HFF-Myc (cell line): ENCODE measurements around the gene PRR19.

Experiments used
- DNase-seq: peaks from one replicate; pipeline ENCODE4 v3.0.0-alpha.2; 2011; ENCODE audit warnings: low read depth; ENCODE audit errors: extremely low read depth
- H3K4me3 ChIP-seq: replicated peaks from 2 replicates; pipeline ENCODE4 v1.5.1; 2011; ENCODE audit warnings: low read depth, mild to moderate bottlenecking, control low read depth, low read length
- TF ChIP-seq, protein P1 (sequence below): IDR thresholded peaks from 2 replicates; pipeline ENCODE4 v1.5.1; 2012; ENCODE audit warnings: mild to moderate bottlenecking, low read depth, low read length, control low read depth; ENCODE audit errors: missing control alignments

Gene PRR19

DNA sequence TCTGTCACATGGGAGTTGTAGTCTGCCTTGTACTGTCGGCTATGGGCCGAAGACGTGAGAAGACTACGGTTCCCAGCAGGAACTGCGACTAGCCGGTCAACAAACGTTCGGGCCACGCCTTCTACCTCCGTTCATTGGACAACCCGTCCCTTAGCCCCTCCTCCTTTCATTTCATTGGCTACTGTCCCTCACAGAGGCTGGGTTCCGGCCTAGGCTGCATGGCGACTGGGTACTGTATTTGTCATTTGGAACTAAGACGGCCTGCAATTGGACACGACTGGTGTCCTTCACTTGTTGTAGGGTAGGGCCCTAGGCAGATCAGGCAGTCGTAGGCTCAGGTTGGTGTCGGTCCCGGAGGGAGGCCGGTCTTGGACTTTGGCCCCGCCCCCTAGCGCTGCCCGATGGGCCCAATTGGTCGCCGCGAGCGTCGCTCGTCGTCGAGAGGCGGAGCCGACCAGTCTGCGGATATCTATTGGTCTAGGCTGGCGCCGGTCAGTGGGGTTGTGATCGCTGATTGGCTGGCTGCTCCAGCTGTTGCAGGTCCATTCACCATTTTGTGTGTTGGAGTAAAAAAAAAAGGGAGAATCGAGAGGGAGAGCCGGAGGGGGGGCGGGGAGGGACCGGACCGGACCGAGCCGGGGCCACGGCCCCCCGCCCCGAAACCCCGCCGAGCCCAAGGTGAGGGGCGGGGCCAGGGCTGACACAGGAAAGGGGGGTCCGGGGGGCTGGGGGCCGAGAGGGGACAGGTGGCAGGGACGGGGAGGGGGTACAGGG lies 33.0 kb upstream of the PRR19 start, which contains the start of gene CIC:
Gene CIC (plus strand): TSS at position 549 of the 774 bp plus-strand sequence. CDS start 2,532 bp downstream, outside the sequence.
- DNase-seq: peak; percentile 100
- TF ChIP-seq, protein P1, sequence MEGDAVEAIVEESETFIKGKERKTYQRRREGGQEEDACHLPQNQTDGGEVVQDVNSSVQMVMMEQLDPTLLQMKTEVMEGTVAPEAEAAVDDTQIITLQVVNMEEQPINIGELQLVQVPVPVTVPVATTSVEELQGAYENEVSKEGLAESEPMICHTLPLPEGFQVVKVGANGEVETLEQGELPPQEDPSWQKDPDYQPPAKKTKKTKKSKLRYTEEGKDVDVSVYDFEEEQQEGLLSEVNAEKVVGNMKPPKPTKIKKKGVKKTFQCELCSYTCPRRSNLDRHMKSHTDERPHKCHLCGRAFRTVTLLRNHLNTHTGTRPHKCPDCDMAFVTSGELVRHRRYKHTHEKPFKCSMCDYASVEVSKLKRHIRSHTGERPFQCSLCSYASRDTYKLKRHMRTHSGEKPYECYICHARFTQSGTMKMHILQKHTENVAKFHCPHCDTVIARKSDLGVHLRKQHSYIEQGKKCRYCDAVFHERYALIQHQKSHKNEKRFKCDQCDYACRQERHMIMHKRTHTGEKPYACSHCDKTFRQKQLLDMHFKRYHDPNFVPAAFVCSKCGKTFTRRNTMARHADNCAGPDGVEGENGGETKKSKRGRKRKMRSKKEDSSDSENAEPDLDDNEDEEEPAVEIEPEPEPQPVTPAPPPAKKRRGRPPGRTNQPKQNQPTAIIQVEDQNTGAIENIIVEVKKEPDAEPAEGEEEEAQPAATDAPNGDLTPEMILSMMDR: no peak
- H3K4me3 ChIP-seq: peak within 1 kb of the TSS; percentile 69

DNA sequence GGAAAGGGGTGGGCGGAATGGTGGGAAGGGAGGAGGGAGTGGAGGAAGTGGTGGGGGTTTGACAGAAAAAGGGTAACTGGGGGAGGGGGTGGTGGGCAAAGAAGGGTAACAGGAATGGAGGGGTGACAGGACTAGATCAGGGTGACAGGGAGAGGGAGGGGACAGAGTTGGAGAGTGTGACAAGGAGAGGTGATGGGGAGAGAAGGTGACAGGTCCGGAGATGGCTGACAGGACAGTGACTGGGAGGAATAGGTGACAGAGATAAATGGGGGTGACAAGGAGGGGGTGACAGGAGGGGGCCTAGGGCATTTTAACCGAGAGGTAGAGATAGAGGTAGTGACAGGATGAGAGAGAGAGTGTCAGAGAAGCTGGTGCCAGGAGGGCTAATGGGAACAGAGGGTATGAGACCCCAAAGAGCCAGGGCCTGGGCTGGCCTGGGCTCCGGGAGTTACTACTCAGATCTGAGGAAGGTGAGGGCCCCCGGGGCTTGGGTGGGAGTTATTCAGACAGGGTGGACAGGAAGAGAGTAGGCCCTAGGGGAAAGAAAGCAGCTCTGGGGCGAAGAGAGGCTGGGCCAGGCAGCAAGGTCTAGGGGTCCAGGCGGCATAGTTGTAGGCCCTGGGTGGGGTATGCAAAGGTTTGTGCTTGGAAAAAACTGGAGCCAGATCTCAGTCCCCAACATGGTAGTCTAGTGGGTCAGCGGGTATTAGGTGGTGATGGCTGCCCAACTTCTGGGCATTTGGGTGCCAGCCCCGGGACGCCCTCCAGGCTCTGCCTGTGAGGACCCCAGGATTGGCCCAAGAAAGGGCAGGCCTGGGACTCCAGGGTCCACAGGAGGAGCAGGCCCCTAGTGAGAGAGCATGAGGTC lies 32.2 kb upstream of the PRR19 start:
- H3K4me3 ChIP-seq: peak overlapping the region; percentile 69
- TF ChIP-seq, protein P1: no peak
- no peak for DNase-seq

DNA sequence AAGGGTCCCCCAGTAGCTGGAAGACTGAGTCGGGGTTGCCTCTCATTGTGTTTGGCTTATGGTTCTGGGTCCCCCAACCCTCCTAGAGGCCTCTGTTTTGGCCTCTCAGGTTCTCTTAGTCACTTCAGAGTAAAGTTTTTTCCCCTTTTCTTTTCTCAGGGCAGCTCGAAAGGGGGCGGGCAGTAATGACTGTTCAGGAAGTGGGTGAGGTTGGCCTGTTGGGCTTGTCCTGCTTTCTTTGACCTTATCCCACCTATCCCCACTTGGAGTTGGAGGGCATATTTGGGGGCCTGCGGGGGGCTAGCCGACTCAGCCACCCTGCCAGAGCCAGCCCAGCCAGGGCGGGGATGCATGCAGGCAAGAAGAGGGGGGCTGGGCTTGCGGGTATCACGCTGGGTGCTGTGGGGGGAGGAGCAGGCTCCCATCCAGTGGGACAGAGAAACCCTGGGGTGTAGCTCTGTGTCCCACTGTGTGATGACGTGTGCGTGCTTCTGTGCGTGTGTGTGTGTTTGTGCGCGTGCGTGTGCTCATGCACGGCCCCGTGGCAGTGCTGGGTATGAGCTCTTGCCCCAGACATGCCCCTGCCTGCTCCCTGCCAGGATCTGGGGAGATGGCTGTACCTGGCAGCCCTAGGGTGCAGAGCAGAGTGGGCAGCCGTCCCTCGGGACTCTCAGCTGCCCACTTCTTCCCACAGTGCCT lies 31.4 kb upstream of the PRR19 start:
- TF ChIP-seq, protein P1: no peak
- peak overlapping the region; percentile 69 for H3K4me3 ChIP-seq
- DNase-seq: no peak

DNA sequence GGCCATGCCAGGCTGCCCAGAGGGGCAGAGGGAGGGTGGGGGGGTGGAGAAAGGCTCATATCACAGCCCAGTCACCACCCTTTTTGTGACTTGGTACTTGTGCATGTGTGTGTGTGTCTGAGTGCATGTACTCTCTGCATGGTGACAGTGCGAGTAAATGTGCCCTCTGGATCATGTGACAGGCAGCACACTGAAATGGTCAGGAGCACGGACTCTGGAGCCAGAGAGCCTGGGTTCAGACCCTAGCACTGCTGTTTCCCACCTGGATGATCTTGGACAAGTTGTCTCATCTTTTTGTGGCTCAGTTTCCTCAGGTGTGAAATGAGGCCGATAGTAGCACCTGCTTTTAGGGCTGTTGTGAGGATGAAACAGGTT lies 30.9 kb upstream of the PRR19 start:
- TF ChIP-seq, protein P1: no peak
- H3K4me3 ChIP-seq: peak overlapping the region; percentile 69
- DNase-seq: no peak

DNA sequence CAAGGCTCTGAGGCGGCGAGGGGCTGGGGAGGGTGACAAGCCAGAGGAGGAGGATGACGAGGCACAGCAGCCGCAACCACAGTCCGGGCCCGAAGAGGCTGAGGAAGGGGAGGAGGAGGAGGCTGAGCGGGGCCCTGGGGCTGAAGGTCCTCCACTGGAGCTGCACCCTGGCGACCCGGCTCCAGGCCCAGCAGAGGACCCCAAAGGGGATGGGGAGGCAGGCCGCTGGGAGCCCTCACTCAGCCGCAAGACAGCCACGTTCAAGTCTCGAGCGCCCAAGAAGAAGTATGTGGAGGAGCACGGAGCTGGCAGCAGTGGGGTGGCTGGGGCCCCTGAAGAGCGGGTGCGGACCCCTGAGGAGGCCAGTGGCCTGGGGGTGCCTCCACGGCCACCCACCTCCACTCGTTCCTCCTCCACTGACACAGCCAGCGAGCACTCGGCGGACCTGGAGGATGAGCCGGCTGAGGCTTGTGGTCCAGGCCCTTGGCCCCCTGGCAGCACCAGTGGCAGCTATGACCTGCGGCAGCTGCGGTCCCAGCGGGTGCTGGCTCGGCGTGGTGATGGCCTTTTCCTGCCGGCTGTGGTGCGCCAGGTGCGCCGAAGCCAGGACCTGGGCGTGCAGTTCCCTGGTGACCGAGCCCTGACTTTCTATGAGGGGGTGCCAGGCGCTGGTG lies 29.9 kb upstream of the PRR19 start:
- no peak for DNase-seq
- no peak overlapping the region for H3K4me3 ChIP-seq
- TF ChIP-seq, protein P1: no peak

DNA sequence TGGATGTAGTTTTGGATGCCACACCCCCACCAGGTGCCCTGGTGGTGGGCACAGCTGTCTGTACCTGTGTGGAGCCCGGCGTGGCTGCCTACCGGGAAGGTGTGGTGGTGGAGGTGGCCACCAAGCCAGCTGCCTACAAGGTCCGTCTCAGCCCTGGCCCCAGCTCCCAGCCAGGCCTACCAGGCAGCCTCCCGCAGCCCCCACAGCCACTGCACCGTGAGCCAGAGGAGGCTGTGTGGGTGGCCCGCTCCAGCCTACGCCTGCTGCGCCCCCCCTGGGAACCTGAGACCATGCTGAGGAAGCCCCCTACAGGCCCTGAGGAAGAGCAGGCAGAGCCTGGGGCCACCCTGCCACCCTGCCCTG lies 29.4 kb upstream of the PRR19 start:
- TF ChIP-seq, protein P1: no peak
- DNase-seq: no peak
- no peak overlapping the region for H3K4me3 ChIP-seq
